ENCODE data around the gene LIN28B.
A peak's percentile ranks its signal among the peaks of the same experiment; 100 is the strongest.

Gene LIN28B

GRCh38 chr6:105036351-105036750 lies 79.4 kb downstream of the LIN28B start:
- peaks cover 0 to 3% of the 10 kb centered on the region in 2 experiments; a peak in 1 of 3 replicates for H3K36me3 ChIP-seq (ENCODE audit: control insufficient read depth in 2 of 2, insufficient read depth in 1 of 2, low read length in 2 of 2)
- H3K9me3 ChIP-seq (ENCODE audit: control insufficient read depth, insufficient read depth, low read depth, low read length) = no peaks in the 10 kb centered on the region
- H3K4me1 ChIP-seq (ENCODE audit: control insufficient read depth, insufficient read depth, low read length) = 0 out of 2 replicates have a peak, but pooled peaks cover 4% of the 10 kb centered on the region
- ChIA-PET CTCF (interaction anchor here (0.6 kb wide), 1 partner anchor 58 kb away, joined by 5 read pairs; no protein-coding TSS in a partner anchor), POLR2A (no interaction called here)
- no peak overlapping the region for H3K4me3 ChIP-seq (ENCODE audit: low read depth, low read length)
- TF ChIP-seq ZNF664 (tag by site-specific recombination; IDR thresholded peaks at IDR 0.05) = no peak
- TF ChIP-seq ZNF341 (tag by site-specific recombination; IDR thresholded peaks at IDR 0.05; ENCODE audit: low read depth) = no peak
- TF ChIP-seq SP7 (tag by site-specific recombination; IDR thresholded peaks at IDR 0.05) = no peak
- TF ChIP-seq ZNF37A (tag by site-specific recombination; IDR thresholded peaks at IDR 0.05) = no peak
- TF ChIP-seq ZNF629 (tag by site-specific recombination; IDR thresholded peaks at IDR 0.05) = no peak
- no peak for TF ChIP-seq ZNF174 (tag by site-specific recombination; IDR thresholded peaks at IDR 0.05)
- no peak for TF ChIP-seq INSM2 (tag by site-specific recombination; IDR thresholded peaks at IDR 0.05)
- no peak for TF ChIP-seq SP3 (tag by site-specific recombination; IDR thresholded peaks at IDR 0.05)
- TF ChIP-seq ZNF660 (tag by site-specific recombination; IDR thresholded peaks at IDR 0.05) = no peak
- H3K27ac ChIP-seq (ENCODE audit: extremely low read depth, low read depth, low read length) = no peak overlapping the region

GRCh38 chr6:105038259-105038658 lies 81.4 kb downstream of the LIN28B start:
- H3K27ac ChIP-seq (ENCODE audit: extremely low read depth, low read depth, low read length) = no peak overlapping the region
- POLR2A ChIA-PET = no interaction called here
- no peak overlapping the region for H3K4me3 ChIP-seq (ENCODE audit: low read depth, low read length)
- no peaks in the 10 kb centered on the region; a peak in 1 of 3 replicates for H3K36me3 ChIP-seq (ENCODE audit: control insufficient read depth in 2 of 2, insufficient read depth in 1 of 2, low read length in 2 of 2)
- TF ChIP-seq ZNF639 (tag by site-specific recombination; IDR thresholded peaks at IDR 0.05) = no peak
- TF ChIP-seq ZBTB17 (tag by site-specific recombination; IDR thresholded peaks at IDR 0.05) = peak; percentile 50; the same call in 1 of the 2 replicates
- CTCF ChIA-PET = no interaction called here
- H3K9me3 ChIP-seq (ENCODE audit: control insufficient read depth, insufficient read depth, low read depth, low read length) = no peaks in the 10 kb centered on the region
- peaks cover 12% of the 10 kb centered on the region for H3K4me1 ChIP-seq (ENCODE audit: control insufficient read depth, insufficient read depth, low read length)

- TF ChIP-seq PATZ1 (tag by site-specific recombination; IDR thresholded peaks at IDR 0.05) (0 out of 2 replicates have a peak, but pooled peaks have one; percentile 26), ZFHX2 (tag by site-specific recombination; conservative IDR thresholded peaks at IDR 0.05) (no peak), ZEB2 (tag by site-specific recombination; IDR thresholded peaks at IDR 0.05) (no peak), YY1 (tag by site-specific recombination; IDR thresholded peaks at IDR 0.05) (no peak)
- Histone ChIP-seq H3K4me1 (ENCODE audit: control insufficient read depth, insufficient read depth, low read length) (peaks cover 8% of the 10 kb centered on the region), H3K4me3 (ENCODE audit: low read depth, low read length) (no peak overlapping the region), H3K9me3 (ENCODE audit: control insufficient read depth, insufficient read depth, low read depth, low read length) (no peaks in the 10 kb centered on the region), H3K36me3 (ENCODE audit: control insufficient read depth in 2 of 2, insufficient read depth in 1 of 2, low read length in 2 of 2) (peaks cover 0 to 5% of the 10 kb centered on the region in 2 experiments; a peak in 1 of 3 replicates), H3K27ac (ENCODE audit: extremely low read depth, low read depth, low read length) (no peak overlapping the region)
- ChIA-PET POLR2A (no interaction called here), CTCF (interaction anchor here (0.7 kb wide), 1 partner anchor 185 kb away, joined by 4 read pairs; no protein-coding TSS in a partner anchor)
Observed at GRCh38 chr6:105041880-105042279, 85.0 kb downstream of the LIN28B start.

Measured in HEK293 (cell line).